Ishikawa (cell line): Measurements from ENCODE around the gene COL11A1.

Source experiments
- CEBPB ChIP-seq: IDR thresholded peaks from 2 replicates; pipeline ENCODE4 v1.6.1; 2012
- CREB1 ChIP-seq: IDR thresholded peaks from 2 replicates; pipeline ENCODE4 v1.6.1; 2012; ENCODE audit warnings: low read depth
- EGR1 ChIP-seq: IDR thresholded peaks from 2 replicates; pipeline ENCODE4 v1.6.1; 2012
- EP300 ChIP-seq: IDR thresholded peaks from 2 replicates; pipeline ENCODE4 v1.6.1; 2012; ENCODE audit warnings: borderline replicate concordance
- FOXM1 ChIP-seq: IDR thresholded peaks from 2 replicates; pipeline ENCODE4 v1.6.1; 2012; ENCODE audit warnings: low read depth, borderline replicate concordance
- NFIC ChIP-seq: IDR thresholded peaks from 2 replicates; pipeline ENCODE4 v1.6.1; 2012
- RAD21 ChIP-seq: IDR thresholded peaks from 2 replicates; pipeline ENCODE4 v1.6.1; 2012; ENCODE audit warnings: low read depth
- TAF1 ChIP-seq: IDR thresholded peaks from 2 replicates; pipeline ENCODE4 v1.6.1; 2012; ENCODE audit warnings: low read depth, mild to moderate bottlenecking
- TCF12 ChIP-seq: IDR thresholded peaks from 2 replicates; pipeline ENCODE4 v1.6.1; 2012; ENCODE audit warnings: low read depth
- TEAD4 ChIP-seq: IDR thresholded peaks from 2 replicates; pipeline ENCODE4 v1.6.1; 2012
- YY1 ChIP-seq: IDR thresholded peaks from 2 replicates; pipeline ENCODE4 v1.6.1; 2012; ENCODE audit warnings: low read depth
- ZBTB7A ChIP-seq: IDR thresholded peaks from 2 replicates; pipeline ENCODE4 v1.6.1; 2012; ENCODE audit warnings: low read depth
- TF ChIP-seq, protein P1 (sequence below): IDR thresholded peaks from 2 replicates; pipeline ENCODE4 v1.6.1; 2012; ENCODE audit warnings: low read depth, mild to moderate bottlenecking
- TF ChIP-seq, protein P2 (sequence below): IDR thresholded peaks from 2 replicates; pipeline ENCODE4 v1.6.1; 2012
- TF ChIP-seq, protein P3 (sequence below): IDR thresholded peaks from 2 replicates; pipeline ENCODE4 v1.6.1; 2012

COL11A1 gene

DNA sequence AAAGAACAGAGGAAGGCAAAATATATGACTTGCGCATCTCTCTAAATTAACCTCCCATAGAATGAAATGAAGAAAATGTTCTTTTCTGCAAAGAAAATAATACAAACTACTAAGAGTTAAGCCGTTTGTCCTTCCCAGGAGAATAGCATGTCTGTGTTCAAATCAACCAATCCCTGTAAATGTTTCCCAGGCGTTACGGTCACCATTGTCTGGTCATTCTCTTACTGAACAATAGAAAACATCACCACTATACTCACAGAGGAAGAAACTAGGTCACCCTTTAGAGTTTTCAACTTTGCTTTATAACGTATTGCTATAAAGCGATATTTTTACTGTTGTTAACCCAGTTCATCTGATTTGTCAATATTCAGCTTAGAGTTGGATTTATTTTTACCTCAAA lies 34.1 kb downstream of the COL11A1 start:
- TF ChIP-seq, protein P1, sequence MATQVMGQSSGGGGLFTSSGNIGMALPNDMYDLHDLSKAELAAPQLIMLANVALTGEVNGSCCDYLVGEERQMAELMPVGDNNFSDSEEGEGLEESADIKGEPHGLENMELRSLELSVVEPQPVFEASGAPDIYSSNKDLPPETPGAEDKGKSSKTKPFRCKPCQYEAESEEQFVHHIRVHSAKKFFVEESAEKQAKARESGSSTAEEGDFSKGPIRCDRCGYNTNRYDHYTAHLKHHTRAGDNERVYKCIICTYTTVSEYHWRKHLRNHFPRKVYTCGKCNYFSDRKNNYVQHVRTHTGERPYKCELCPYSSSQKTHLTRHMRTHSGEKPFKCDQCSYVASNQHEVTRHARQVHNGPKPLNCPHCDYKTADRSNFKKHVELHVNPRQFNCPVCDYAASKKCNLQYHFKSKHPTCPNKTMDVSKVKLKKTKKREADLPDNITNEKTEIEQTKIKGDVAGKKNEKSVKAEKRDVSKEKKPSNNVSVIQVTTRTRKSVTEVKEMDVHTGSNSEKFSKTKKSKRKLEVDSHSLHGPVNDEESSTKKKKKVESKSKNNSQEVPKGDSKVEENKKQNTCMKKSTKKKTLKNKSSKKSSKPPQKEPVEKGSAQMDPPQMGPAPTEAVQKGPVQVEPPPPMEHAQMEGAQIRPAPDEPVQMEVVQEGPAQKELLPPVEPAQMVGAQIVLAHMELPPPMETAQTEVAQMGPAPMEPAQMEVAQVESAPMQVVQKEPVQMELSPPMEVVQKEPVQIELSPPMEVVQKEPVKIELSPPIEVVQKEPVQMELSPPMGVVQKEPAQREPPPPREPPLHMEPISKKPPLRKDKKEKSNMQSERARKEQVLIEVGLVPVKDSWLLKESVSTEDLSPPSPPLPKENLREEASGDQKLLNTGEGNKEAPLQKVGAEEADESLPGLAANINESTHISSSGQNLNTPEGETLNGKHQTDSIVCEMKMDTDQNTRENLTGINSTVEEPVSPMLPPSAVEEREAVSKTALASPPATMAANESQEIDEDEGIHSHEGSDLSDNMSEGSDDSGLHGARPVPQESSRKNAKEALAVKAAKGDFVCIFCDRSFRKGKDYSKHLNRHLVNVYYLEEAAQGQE: no peak
- TF ChIP-seq EP300 (no peak), TEAD4 (no peak)

DNA sequence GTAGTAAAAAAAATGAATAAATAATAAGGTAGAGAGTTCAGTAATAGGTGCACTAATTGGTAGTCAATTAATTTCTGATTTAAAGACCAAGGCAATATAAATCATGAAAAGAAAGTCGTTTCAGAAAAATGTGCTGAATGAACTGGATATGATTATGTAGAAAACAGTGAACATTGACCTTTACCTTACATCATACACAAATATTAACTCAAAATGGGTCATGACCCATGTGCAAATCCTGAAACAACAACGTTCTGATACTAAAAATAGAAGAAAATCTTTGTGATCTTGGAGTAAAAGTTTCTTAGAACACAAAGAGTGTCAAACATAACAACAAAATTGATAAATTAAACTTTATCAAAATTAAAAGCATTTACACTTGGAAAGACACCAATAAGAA lies 39.1 kb downstream of the COL11A1 start:
- TF ChIP-seq, protein P2, sequence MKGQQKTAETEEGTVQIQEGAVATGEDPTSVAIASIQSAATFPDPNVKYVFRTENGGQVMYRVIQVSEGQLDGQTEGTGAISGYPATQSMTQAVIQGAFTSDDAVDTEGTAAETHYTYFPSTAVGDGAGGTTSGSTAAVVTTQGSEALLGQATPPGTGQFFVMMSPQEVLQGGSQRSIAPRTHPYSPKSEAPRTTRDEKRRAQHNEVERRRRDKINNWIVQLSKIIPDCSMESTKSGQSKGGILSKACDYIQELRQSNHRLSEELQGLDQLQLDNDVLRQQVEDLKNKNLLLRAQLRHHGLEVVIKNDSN: no peak
- TF ChIP-seq EGR1 (no peak), TEAD4 (no peak), YY1 (no peak)

DNA sequence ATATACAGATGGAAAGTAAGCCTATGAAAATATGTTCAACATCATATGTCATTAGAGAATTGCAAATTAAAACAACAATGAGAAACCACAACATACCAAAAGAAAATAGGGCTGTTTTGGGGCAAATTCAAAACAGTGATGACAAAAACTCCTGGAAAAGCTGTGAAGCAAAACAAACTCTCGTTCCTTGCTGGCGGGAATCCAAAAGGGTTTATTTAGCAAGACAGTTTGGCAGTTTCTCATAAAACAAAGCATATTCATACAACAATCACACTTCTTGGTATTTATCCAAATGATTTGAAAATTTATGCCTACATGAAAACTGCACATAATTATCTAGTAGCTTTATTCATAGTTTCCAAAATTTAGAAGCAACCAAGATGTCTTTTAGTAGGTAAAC lies 44.4 kb downstream of the COL11A1 start:
- TF ChIP-seq ZBTB7A: no peak

DNA sequence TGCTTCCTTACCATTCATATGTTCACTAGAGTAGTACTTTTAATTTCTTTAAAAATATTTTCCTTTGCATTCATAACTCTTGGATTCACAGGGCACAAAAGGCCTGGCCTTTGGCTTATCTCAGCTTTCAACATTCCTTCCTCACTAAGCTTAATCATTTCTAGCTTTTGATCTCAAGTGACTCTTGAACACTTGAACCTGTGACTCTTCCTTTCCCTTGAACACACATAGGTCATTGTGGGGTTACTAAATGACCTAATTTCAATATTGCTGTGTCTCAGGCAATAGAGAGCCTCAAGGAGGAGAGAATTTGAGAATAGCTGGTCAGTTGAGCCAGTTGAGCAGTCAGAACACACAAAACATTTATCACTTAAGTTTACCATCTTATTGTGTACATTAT lies 49.9 kb downstream of the COL11A1 start:
- TF ChIP-seq TCF12 (no peak), EP300 (no peak), TAF1 (no peak), CREB1 (no peak), TEAD4 (no peak), RAD21 (no peak), ZBTB7A (no peak), CEBPB (no peak), EGR1 (no peak), YY1 (no peak), FOXM1 (no peak), NFIC (no peak)
- TF ChIP-seq, protein P2: no peak
- TF ChIP-seq, protein P1: no peak
- TF ChIP-seq, protein P3, sequence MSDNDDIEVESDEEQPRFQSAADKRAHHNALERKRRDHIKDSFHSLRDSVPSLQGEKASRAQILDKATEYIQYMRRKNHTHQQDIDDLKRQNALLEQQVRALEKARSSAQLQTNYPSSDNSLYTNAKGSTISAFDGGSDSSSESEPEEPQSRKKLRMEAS: no peak

DNA sequence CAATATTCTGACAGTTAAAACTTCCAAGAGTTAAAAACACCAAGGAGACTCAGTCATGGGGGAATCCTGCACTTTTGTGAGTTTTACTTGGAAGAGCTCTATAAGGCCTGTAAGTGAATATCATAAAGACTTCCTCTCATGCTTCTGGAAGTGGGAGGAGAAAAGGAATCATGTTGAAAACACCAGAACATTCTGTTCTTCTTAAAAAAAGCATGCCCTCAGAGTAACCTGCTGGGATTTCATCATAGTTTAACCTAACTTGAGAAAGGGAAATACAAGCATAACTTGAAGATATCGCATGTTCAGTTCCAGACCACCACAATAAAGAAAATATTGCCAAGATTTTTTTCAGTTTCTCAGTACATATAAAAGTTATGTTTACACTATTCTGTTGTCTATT lies 51.9 kb downstream of the COL11A1 start:
- TF ChIP-seq TCF12 (no peak), RAD21 (no peak), TAF1 (no peak), FOXM1 (no peak)
- TF ChIP-seq, protein P3: no peak

DNA sequence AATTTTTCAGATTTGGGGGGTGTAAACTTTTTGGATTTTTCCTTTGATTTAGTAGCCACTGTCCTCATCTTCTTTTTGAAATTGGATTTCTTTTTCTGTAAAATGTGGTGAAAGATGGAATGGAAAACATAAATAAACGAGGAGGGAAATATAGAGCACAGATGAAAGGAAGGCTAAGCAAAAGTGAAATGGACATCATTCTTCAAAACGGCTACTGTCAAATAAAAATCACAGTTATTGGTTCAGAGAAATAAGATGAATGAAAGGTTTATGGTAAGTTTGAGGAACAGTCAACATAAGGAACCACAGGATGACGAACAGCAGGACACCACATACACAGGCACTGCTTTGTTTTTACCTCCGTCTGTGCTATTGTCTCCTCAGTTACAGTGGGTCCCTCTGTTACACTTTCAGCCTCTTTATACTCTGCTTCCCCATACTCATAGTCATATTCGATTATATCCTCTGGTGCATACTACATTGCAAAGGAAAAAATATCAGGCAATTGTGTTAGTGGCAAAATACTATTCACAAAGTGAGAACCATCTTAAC lies 82.4 kb downstream of the COL11A1 start:
- no peak for TF ChIP-seq NFIC
- no peak for TF ChIP-seq ZBTB7A
- TF ChIP-seq RAD21: no peak
- no peak for TF ChIP-seq YY1
- no peak for TF ChIP-seq FOXM1
- TF ChIP-seq, protein P3: no peak
- TF ChIP-seq, protein P2: no peak
- TF ChIP-seq CREB1: no peak
- no peak for TF ChIP-seq CEBPB
- TF ChIP-seq TEAD4: no peak
- no peak for TF ChIP-seq TAF1
- TF ChIP-seq, protein P1: no peak
